Measurements from ENCODE around the gene ZNF512B.

GRCh38 chr20:63950701-63951397 is 18.9 kb downstream of the ZNF512B start:
- TF ChIP-seq CTCF (conservative IDR thresholded peaks at IDR 0.05): no peak
- TF ChIP-seq ZFX (IDR thresholded peaks at IDR 0.05): no peak

Measured in C4-2B (cell line).